Smooth muscle cell of the coronary artery (primary cell): ENCODE results near the gene NR3C2. TPM values are rescaled to one million over a fixed set of nuclear protein-coding genes. Genes with fewer than 3 reads are reported as not detected.

Experiments used
- total RNA-seq: library from RNA; depleted of rRNA; stranded (reverse); fragments of >200 nt; gene quantifications from 2 replicates; pipeline ENCODE4 v1.2.3, GENCODE V29; 2014; ENCODE audit warnings: low replicate concordance

Gene NR3C2
- total RNA-seq, result 0.75 and 1.5 TPM in 2 replicates

GRCh38 chr4:148441986-148442831 lies at the start of gene NR3C2:
NR3C2 (minus strand) TSS chr4:148442414.

